Urinary bladder (tissue), 4 donors: Measurements from ENCODE around the gene NT5M. TPM values are rescaled to one million over a fixed set of nuclear protein-coding genes. Genes with fewer than 3 reads are reported as not detected.

ENCODE experiments used
- DNase-seq: peaks from one replicate; pipeline ENCODE4 v3.0.0-alpha.2; 2015; ENCODE audit errors: extremely low spot score
- H3K27ac ChIP-seq: one replicate; pipeline ENCODE4 v1.5.1; 2013; ENCODE audit warnings: low read depth, mild to moderate bottlenecking, moderate library complexity
- H3K36me3 ChIP-seq: one replicate; pipeline ENCODE4 v1.6.1; 2013; ENCODE audit warnings: mild to moderate bottlenecking, moderate library complexity; ENCODE audit not compliant: insufficient read depth
- H3K4me1 ChIP-seq: one replicate; pipeline ENCODE4 v1.6.1; 2013; ENCODE audit warnings: mild to moderate bottlenecking, moderate library complexity; ENCODE audit not compliant: insufficient read depth
- H3K4me3 ChIP-seq: one replicate; pipeline ENCODE4 v1.5.1; 2013; ENCODE audit warnings: low read depth, low read length
- WGBS: extraction: QIAGEN DNeasy Blood & Tissue Kit; methylation state at CpG from one replicate; pipeline ENCODE4 v1.1.7; 2013; 5-methylcytosine and 5-hydroxymethylcytosine counted together
- polyA plus RNA-seq: library from polyadenylated mRNA; stranded (reverse); fragments of 200-250 nt; gene quantifications from one replicate; pipeline ENCODE4 v1.2.3, GENCODE V29; 2013
- total RNA-seq: library from RNA; depleted of rRNA; stranded (reverse); fragments of >200 nt; gene quantifications from one replicate; pipeline ENCODE4 v1.2.3, GENCODE V29; 2014
- donor health status: healthy with polysubstance abuse.
- donor health status: healthy.

NT5M gene
- total and polyA plus RNA-seq, 2 donors: 1.6 to 5.9 TPM

DNA sequence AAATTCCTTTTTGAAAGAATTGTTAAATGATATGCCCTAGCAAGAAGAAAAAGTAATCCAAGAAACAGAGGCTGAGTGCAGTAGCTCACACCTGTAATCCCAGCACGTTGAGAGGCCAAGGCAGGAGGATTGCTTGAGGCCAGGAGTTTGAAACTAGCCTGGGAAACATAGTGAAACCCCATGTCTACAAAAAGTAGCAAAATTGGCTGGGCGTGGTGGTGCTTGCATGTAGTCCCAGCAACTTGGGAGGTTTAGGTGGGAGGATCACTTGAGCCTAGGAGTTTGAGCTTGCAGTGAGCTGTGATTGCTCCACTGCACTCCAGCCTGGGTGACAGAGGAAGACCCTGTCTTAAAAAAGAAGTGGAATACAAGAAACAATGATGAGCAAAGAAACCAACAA is 56.1 kb downstream of the NT5M start:
- no peaks in the 10 kb centered on the region for H3K36me3 ChIP-seq
- no peak overlapping the region for H3K27ac ChIP-seq
- 74% methylated on average over 2 of the region's 2 CpGs for WGBS
- no peak overlapping the region for H3K4me3 ChIP-seq
- H3K4me1 ChIP-seq: no peaks in the 10 kb centered on the region
- no peak for DNase-seq

DNA sequence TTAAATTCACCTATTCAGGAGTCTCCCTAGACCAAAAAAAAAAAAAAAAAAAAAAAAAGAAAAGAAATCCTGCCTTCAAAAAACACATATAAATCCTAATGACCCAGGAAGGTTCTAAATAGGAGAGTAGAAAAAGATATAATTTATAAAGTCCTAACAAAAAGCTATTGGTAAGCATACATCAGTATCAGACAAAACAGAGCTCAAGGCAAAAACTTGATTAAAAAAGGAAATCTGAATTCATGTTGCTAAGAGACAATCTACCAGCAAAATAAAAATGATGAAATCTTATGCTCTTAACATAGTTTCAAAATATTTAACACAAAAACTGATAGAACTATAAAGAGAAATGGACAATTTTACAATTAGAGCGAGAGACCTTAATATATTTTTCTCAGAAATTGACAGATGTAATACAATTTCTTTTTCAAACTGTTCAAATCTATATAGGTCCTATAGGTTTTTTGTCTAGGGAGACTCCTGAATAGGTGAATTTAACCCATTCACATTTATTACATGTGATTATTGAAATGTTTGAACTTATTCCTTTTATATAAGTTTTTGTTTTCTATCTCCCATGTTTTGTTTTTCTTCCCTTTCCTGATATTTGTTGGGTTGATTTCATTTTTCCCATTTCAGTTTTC is 57.0 kb downstream of the NT5M start:
- DNase-seq: no peak
- no peak overlapping the region for H3K27ac ChIP-seq
- no peaks in the 10 kb centered on the region for H3K4me1 ChIP-seq
- no peak overlapping the region for H3K4me3 ChIP-seq
- no peaks in the 10 kb centered on the region for H3K36me3 ChIP-seq
- WGBS: 88% methylated on average over 1 of the region's 1 CpG

DNA sequence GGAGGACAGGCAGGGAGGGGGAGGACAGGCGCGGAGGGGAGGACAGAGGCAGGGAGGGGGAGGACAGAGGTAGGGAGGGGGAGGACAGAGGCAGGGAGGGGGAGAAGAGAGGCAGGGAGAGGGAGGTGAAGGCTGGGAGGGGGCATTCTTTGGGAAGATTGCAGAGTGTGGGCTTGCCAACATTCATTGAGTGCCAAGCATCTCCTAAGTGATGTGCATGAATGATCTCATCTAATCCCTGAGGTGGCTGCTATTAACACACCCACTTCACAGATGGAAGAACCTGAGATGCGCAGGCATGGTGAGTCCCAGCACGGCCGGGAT is 58.3 kb downstream of the NT5M start:
- no peak for DNase-seq
- Histone ChIP-seq H3K4me1 (no peaks in the 10 kb centered on the region), H3K27ac (no peak overlapping the region), H3K4me3 (no peak overlapping the region), H3K36me3 (no peaks in the 10 kb centered on the region)
- 70% methylated on average over 5 of the region's 5 CpGs for WGBS

DNA sequence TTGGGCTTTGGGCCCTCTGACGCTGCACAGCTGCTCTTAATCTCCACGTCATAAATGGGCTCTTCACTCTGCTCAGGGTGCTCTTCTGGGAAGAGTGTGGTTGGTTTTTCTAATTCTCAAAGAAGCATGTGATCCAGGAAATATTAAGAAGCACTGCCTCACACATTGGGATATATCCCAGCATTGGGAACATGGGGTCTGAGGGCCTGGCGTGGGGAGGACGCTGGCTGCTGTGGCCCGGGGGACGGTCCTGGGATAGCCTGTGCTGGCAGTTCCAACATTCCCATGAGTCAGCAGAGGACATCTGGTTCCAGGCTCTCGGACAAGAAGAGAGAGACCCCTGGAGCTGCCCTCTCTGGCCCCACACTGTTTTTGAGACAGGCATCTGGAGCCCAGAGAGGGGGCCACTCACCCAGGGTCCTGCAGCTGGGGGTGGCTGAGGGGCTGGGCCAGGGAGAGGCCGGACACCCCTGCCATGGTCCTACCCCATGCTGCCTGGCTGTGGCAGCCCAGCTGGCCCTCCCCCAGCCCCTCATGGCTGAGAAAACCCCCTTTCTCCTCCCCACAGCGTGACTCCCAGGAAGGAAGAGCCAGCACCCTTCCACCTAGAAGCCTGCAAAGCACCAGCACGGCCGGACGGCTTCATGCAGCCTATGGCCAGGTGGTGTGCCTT is 58.8 kb downstream of the NT5M start:
- H3K36me3 ChIP-seq: no peaks in the 10 kb centered on the region
- no peaks in the 10 kb centered on the region for H3K4me1 ChIP-seq
- no peak overlapping the region for H3K4me3 ChIP-seq
- no peak for DNase-seq
- no peak overlapping the region for H3K27ac ChIP-seq
- WGBS: 65% methylated on average over 12 of the region's 12 CpGs

DNA sequence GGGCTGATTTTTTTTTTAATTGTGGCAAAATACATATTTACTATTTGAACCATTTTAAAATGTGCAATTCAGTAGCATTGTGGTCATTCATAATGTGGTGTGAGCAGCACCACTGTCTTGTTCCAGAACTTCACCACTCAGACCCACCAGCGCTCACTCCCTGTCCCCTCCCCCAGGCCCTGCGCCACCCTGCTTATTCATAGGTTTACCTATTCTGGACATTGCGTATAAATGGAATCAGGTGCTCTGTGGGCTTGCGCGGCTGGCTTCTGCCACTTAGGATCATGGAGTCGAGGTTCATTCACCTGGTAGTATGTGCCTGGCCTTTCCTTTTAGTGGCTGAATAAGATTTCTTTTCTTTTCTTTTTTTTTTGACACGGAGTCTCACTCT is 59.4 kb downstream of the NT5M start:
- DNase-seq: no peak
- Histone ChIP-seq H3K4me1 (no peaks in the 10 kb centered on the region), H3K4me3 (no peak overlapping the region), H3K27ac (no peak overlapping the region), H3K36me3 (no peaks in the 10 kb centered on the region)
- WGBS: 93% methylated on average over 7 of the region's 7 CpGs

DNA sequence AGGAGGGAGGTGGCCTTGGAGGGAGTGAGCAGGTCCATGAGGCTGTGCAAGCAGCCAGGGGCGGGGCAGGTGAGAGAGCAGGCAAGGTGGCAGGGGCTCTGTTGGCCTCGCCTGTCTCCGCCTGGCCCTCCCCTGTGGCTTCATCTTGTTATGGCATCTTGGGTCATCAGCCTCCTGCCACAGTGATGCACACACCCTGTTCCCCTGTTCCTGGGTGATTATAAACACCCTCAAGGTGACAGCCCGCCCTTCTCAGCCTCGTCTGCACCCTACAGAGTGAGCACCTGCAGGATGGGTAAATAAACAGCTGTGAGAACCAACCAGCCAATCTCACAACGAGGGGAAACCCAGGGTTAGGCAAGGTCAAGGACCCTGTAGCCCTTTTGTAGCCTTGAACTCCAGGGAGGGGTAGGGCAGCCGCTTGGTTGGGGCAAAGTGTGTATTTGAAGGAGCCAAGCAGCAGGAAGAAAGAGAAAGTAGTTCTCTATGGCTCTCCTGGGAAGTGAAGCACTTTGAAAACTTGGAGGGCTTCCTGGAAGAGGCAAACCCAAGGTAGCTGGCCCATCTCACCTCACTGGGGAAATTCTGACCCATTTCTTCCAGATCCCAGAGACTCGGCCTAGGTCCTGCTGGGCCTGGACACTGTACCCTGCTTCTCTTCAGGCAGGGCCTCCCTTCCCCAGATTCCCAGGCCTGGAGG is 60.6 kb downstream of the NT5M start:
- no peak overlapping the region for H3K27ac ChIP-seq
- H3K36me3 ChIP-seq: no peaks in the 10 kb centered on the region
- no peak overlapping the region for H3K4me3 ChIP-seq
- 67% methylated on average over 8 of the region's 8 CpGs for WGBS
- DNase-seq: no peak
- H3K4me1 ChIP-seq: no peaks in the 10 kb centered on the region

DNA sequence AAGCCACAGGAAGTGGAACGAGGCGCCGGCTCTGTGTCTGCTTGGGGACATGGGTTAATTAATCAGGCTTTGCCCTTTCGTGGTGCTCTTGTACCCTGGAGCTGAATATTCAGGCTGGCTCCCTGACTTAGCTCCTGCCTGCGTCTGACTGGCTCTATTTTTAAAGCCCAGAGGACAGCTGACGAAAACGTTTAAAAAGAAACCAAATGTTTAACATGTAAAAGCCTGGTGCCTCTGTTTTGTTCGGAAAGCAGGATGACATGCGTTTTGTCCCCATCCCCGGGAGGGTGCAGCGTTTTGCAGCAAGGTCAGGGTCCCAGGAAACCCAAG is 61.1 kb downstream of the NT5M start:
- Histone ChIP-seq H3K36me3 (no peaks in the 10 kb centered on the region), H3K4me1 (no peaks in the 10 kb centered on the region), H3K27ac (no peak overlapping the region), H3K4me3 (no peak overlapping the region)
- WGBS: 45% methylated on average over 11 of the region's 11 CpGs
- DNase-seq: no peak

DNA sequence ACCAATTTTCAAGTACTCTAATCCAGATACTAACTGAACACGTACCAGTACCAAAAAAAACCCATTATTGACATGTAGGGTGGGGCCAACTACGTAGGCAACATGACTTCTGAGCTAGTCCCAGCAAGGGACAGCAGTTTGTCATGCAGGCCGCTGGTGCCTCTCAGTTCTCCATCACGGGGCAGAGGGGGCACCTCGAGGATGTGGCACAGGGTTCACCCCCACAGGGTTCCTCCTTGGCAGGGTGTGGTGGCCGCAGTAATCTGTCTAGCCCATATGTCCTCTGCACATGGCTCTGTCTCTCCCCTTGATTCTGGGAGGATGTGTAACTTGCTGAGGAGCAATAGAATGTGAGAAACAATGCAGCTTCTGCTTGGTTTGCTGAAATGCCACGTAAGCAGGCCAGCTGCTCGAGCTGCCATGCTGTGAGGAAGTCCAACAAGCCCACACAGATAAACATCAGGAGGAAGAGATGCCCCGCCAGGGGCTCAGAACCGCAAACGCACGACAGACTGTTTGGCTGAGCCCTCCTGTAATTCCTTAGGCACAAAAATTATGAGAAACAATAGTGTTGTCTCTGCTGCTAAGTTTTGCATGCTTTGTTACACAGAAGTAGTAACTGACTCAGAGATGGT is 62.4 kb downstream of the NT5M start:
- WGBS: 87% methylated on average over 12 of the region's 12 CpGs
- no peaks in the 10 kb centered on the region for H3K4me1 ChIP-seq
- no peak overlapping the region for H3K4me3 ChIP-seq
- no peak overlapping the region for H3K27ac ChIP-seq
- no peaks in the 10 kb centered on the region for H3K36me3 ChIP-seq
- DNase-seq: no peak

DNA sequence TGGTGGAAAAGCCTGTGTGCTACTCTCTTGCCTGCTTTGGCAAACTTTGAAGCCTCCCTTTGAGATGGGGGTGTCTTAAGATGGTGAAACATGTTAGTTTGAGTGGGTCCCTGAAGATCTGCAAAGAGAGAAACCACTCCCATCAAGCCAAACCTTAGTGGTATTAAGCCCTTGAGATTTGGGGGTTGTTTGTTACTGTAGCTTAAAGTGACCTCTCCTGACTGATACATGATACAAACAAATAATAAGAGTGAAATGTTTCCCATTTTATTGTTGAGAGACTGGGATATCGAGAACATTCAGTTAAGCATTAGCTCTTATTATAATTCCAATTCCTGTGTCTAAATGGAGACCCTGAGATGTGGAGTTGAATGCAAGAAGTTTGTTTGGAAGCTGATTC is 63.1 kb downstream of the NT5M start:
- WGBS: 87% methylated on average over 1 of the region's 1 CpG
- Histone ChIP-seq H3K36me3 (no peaks in the 10 kb centered on the region), H3K4me1 (no peaks in the 10 kb centered on the region), H3K4me3 (no peak overlapping the region), H3K27ac (no peak overlapping the region)
- no peak for DNase-seq

DNA sequence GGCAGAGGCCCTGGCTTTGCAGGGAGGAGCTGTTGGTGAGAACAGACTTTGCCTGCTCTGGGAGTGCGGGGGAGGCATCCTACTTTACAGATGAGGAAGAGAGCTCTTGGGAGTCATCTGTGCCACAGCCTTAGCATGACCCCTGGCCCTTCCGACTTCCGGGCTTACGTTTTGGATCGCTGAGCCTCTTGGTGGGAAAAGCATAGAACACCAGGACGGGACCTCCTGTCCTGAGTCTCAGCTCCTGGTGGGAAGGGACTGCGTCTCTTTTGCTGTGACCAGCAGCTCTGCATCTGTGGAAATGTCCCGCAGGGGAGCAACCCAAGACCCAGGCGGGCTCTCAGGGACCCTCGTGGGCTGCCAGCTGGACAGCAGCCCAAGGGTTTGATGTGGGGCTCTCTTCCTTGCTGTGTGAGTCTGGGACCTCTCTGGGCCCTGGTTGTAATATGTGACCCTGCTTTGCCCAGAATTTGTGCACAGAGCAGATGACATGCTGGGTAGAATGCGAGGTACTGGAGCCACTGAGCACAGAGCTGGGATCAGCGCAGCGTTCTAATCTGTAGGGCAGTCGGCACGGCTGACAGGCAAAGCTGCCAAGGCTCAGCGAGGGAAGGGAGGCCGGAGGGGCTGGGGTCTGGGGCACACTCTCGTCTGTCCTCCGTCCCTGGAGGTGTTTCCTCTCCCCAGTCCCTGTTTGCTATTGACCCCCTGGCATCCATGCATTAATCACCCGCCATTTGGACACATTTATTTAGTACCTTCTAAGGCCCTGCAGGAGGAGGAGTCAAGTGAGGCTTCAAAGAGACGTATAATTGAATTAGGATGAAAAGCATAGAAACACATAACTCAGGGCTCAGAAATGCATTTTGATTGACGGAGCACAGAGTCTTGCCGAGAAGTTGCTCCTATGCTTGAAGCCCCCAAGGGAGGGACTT is 64.0 kb downstream of the NT5M start:
- WGBS: 60% methylated on average over 23 of the region's 23 CpGs
- H3K4me1 ChIP-seq: no peaks in the 10 kb centered on the region
- no peak overlapping the region for H3K4me3 ChIP-seq
- H3K27ac ChIP-seq: no peak overlapping the region
- DNase-seq: no peak
- H3K36me3 ChIP-seq: no peaks in the 10 kb centered on the region

DNA sequence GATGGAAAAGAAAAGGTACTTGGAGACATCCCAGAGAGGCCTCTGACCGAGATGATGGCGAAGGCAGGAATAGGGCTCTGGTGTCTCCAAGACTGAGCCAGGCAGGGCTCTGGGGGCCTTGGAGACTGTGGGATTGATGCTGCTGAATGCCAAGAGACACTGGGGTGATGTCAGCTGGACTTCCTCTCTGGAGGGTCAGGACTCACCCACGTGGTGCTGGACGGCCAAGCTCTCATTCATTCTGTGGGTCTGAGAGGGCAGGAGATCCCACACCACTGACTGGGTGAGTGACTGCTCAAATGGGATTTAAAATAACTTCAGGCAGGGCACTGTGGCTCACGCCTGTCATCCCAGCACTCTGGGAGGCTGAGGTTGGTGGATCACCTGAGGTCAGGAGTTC is 64.8 kb downstream of the NT5M start:
- no peak overlapping the region for H3K4me3 ChIP-seq
- WGBS: 66% methylated on average over 5 of the region's 5 CpGs
- no peak overlapping the region for H3K27ac ChIP-seq
- H3K4me1 ChIP-seq: no peaks in the 10 kb centered on the region
- H3K36me3 ChIP-seq: no peaks in the 10 kb centered on the region
- no peak for DNase-seq

DNA sequence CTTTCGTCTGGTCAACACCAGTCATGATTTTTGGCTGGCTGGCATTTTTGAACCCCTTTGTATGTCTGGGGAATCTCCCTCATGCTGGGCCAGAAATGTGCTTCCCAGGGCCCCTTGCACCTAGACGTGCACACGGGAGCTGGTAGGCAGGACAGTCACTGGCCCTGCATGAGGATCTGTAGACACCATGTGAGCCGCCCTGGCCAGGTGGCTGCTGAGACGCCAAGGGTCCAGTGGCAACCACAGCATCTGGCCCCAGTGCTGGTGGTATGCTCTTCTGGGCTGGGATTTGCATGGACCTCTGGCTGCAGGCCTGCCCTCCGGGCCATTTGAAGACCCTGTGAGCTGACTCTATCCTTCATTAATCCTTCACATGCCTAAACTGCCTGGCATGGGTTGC is 67.5 kb downstream of the NT5M start:
- DNase-seq: no peak
- WGBS: 91% methylated on average over 6 of the region's 6 CpGs
- Histone ChIP-seq H3K4me1 (no peaks in the 10 kb centered on the region), H3K27ac (no peak overlapping the region), H3K36me3 (no peaks in the 10 kb centered on the region), H3K4me3 (no peak overlapping the region)

DNA sequence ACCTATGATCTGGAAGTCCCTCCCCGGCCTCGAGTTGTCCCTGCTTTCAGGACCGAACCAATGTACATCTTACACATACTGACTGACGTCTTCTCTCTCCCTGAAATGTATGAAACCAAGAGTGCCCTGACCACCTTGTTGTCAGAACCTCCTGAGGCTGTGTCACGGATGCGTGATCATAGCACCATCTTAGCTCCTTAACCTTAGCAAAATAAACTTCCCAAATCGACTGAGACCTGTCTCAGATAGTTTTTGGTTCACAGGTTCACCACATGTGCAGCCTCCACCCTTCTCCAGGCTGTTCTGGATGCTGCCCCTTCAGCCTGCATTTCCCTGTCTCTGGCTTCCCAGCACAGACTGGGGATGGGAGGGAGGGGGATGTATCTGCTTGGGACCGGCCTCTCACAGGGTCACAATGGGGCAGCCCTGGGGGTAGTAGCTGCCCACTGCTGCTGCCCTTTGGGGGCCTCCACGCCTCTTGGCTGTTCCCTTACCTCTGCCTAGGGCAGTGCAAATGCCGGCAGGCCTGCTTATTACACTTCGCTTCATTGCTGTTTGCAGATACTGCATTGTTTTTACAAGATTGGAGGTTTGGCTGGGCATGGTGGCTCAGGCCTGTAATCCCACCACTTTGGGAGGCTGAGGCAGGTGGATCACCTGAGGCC is 69.8 kb downstream of the NT5M start:
- WGBS: 80% methylated on average over 11 of the region's 11 CpGs
- no peak overlapping the region for H3K4me3 ChIP-seq
- DNase-seq: no peak

More for the DNA sequence above, 69.8 kb downstream of the NT5M start:
- Histone ChIP-seq H3K36me3 (no peaks in the 10 kb centered on the region), H3K27ac (no peak overlapping the region), H3K4me1 (no peaks in the 10 kb centered on the region)
